Measurements from ENCODE around the gene TGFB3. TPM values are rescaled to one million over a fixed set of nuclear protein-coding genes. Genes with fewer than 3 reads are reported as not detected.

The TGFB3 gene
- total RNA-seq, 2 donors from 2014 or later: 136 to 140 TPM

GRCh38 chr14:75996488-75996887 lies 14.7 kb upstream of the TGFB3 start:
- DNase-seq (ENCODE audit: low spot score): no peak
- intact Hi-C loops (cut with DNase I): no loop called here
- no peaks in the 10 kb centered on the region for H3K9me3 ChIP-seq
- 72% methylated on average over 1 of the region's 1 CpG for WGBS
- H3K36me3 ChIP-seq: no peaks in the 10 kb centered on the region
- H3K4me3 ChIP-seq: no peak overlapping the region
- H3K27ac ChIP-seq: no peak overlapping the region
- no peaks in the 10 kb centered on the region for H3K27me3 ChIP-seq (replicated peaks; ENCODE audit: insufficient read depth)
- no peaks in the 10 kb centered on the region for H3K4me1 ChIP-seq (replicated peaks)
- TF ChIP-seq POLR2A (IDR thresholded peaks at IDR 0.05) (no peak), CTCF (IDR thresholded peaks at IDR 0.05) (no peak), POLR2AphosphoS5 (IDR thresholded peaks at IDR 0.05) (no peak)

- Histone ChIP-seq H3K27ac (peak overlapping the region; percentile 15 to 52), H3K9me3 (no peaks in the 10 kb centered on the region), H3K36me3 (no peaks in the 10 kb centered on the region), H3K27me3 (replicated peaks; ENCODE audit: insufficient read depth) (no peaks in the 10 kb centered on the region), H3K4me1 (replicated peaks) (no peaks in the 10 kb centered on the region), H3K4me3 (no peak overlapping the region)
- TF ChIP-seq POLR2AphosphoS5 (IDR thresholded peaks at IDR 0.05): peak; percentile 50
- TF ChIP-seq POLR2A (IDR thresholded peaks at IDR 0.05): no peak
- no peak for DNase-seq (ENCODE audit: low spot score)
- intact Hi-C loops (cut with DNase I): loop anchor here (2.0 kb wide), 1 partner anchor 17 kb away; no protein-coding TSS in a partner anchor
- WGBS: 58% methylated on average over 17 of the region's 17 CpGs
Observed at GRCh38 chr14:75995372-75996041, 13.7 kb upstream of the TGFB3 start.

- H3K27ac ChIP-seq: no peak overlapping the region
- no peak overlapping the region for H3K4me3 ChIP-seq
- intact Hi-C loops (cut with DNase I): loop anchor here (2.0 kb wide), 1 partner anchor 19 kb away; no protein-coding TSS in a partner anchor
- H3K27me3 ChIP-seq (replicated peaks; ENCODE audit: insufficient read depth): no peaks in the 10 kb centered on the region
- no peaks in the 10 kb centered on the region for H3K9me3 ChIP-seq
- H3K36me3 ChIP-seq: no peaks in the 10 kb centered on the region
- DNase-seq (ENCODE audit: low spot score): no peak
- no peak for TF ChIP-seq POLR2AphosphoS5 (IDR thresholded peaks at IDR 0.05)
- TF ChIP-seq CTCF (IDR thresholded peaks at IDR 0.05): no peak
- TF ChIP-seq POLR2A (IDR thresholded peaks at IDR 0.05): no peak
- WGBS: 90% methylated on average over 1 of the region's 1 CpG
- H3K4me1 ChIP-seq (replicated peaks): no peaks in the 10 kb centered on the region
Observed at GRCh38 chr14:75993567-75994041, 11.8 kb upstream of the TGFB3 start.

GRCh38 chr14:75991753-75992152 lies 10.0 kb upstream of the TGFB3 start:
- Histone ChIP-seq H3K9me3 (no peaks in the 10 kb centered on the region), H3K4me3 (no peak overlapping the region), H3K27ac (no peak overlapping the region), H3K4me1 (replicated peaks) (no peaks in the 10 kb centered on the region), H3K36me3 (no peaks in the 10 kb centered on the region), H3K27me3 (replicated peaks; ENCODE audit: insufficient read depth) (no peaks in the 10 kb centered on the region)
- no peak for TF ChIP-seq POLR2A (IDR thresholded peaks at IDR 0.05)
- TF ChIP-seq CTCF (IDR thresholded peaks at IDR 0.05): no peak
- TF ChIP-seq POLR2AphosphoS5 (IDR thresholded peaks at IDR 0.05): no peak
- DNase-seq (ENCODE audit: low spot score): no peak
- intact Hi-C loops (cut with DNase I): no loop called here
- WGBS: 76% methylated on average over 4 of the region's 4 CpGs

- H3K27ac ChIP-seq: no peak overlapping the region
- WGBS: 90% methylated on average over 4 of the region's 4 CpGs
Observed at GRCh38 chr14:75990297-75990696, 8.5 kb upstream of the TGFB3 start.

More at GRCh38 chr14:75990297-75990696, 8.5 kb upstream of the TGFB3 start:
- Histone ChIP-seq H3K36me3 (no peaks in the 10 kb centered on the region), H3K27me3 (replicated peaks; ENCODE audit: insufficient read depth) (no peaks in the 10 kb centered on the region), H3K9me3 (no peaks in the 10 kb centered on the region), H3K4me3 (no peak overlapping the region), H3K4me1 (replicated peaks) (no peaks in the 10 kb centered on the region)
- no peak for TF ChIP-seq CTCF (IDR thresholded peaks at IDR 0.05)
- TF ChIP-seq POLR2A (IDR thresholded peaks at IDR 0.05): no peak
- TF ChIP-seq POLR2AphosphoS5 (IDR thresholded peaks at IDR 0.05): no peak
- DNase-seq (ENCODE audit: low spot score): no peak
- intact Hi-C loops (cut with DNase I): no loop called here
